PC-3 (cell line): Measurements from ENCODE around the gene POLA1. TPM values are rescaled to one million over a fixed set of nuclear protein-coding genes. Genes with fewer than 3 reads are reported as not detected.

Experiments
- ATAC-seq: fragments of 200-7000 bp; cut with Tn5 transposase; 2 replicates; pipeline ENCODE4 v1.9.1; 2020; ENCODE audit warnings: mild to moderate bottlenecking, moderate library complexity
- BruUV-seq: library from RNA; stranded (reverse); fragments of 400-500 nt; replicated peaks from 2 replicates; lab custom pipeline; 2021; lab: Mats Ljungman, UMichigan
- CTCF ChIA-PET: fragments of 300-600 bp; sonication (Branson Sonifier 250); formaldehyde crosslinking; loops from one replicate; lab custom pipeline; 2022; ENCODE audit warnings: antibody characterized with exemption; lab: Charles Lee
- POLR2A ChIA-PET: fragments of 300-600 bp; sonication (Branson Sonifier 250); formaldehyde crosslinking; loops from one replicate; lab custom pipeline; 2022; ENCODE audit warnings: antibody characterized with exemption; ENCODE audit not compliant: unreplicated experiment; lab: Charles Lee
- DNase-seq: peaks from one replicate; pipeline ENCODE4 v3.0.0-alpha.2; 2015
- H2AFZ ChIP-seq: fragments of 300-600 bp; sonication (generic); 2 replicates; pipeline ENCODE4 v1.6.0; 2016; ENCODE audit warnings: antibody characterized with exemption, low read length
- H3F3A ChIP-seq: fragments of 300-600 bp; sonication (generic); one replicate; pipeline ENCODE4 v1.6.0; 2017; ENCODE audit warnings: antibody characterized with exemption, low read length, control low read depth, mild to moderate bottlenecking; ENCODE audit not compliant: unreplicated experiment
- H3K27ac ChIP-seq: fragments of 300-600 bp; sonication (generic); 2 replicates; pipeline ENCODE4 v1.5.1; 2016; ENCODE audit warnings: mild to moderate bottlenecking, low read length
- H3K27me3 ChIP-seq: fragments of 300-600 bp; sonication (generic); 2 replicates; pipeline ENCODE4 v1.6.1; 2016; ENCODE audit warnings: low read length, mixed read lengths
- H3K36me3 ChIP-seq: fragments of 300-600 bp; sonication (generic); 2 replicates; pipeline ENCODE4 v1.6.1; 2016; ENCODE audit warnings: low read depth, mixed run types, low read length, mixed read lengths
- H3K4me1 ChIP-seq: fragments of 300-600 bp; sonication (generic); 2 replicates; pipeline ENCODE4 v1.5.1; 2016; ENCODE audit warnings: low read length; ENCODE audit not compliant: insufficient read depth
- H3K4me2 ChIP-seq: fragments of 300-600 bp; sonication (generic); 2 replicates; pipeline ENCODE4 v1.6.0; 2016; ENCODE audit warnings: low read length
- H3K4me3 ChIP-seq: fragments of 300-600 bp; sonication (generic); 2 replicates; pipeline ENCODE4 v1.5.1; 2016; ENCODE audit warnings: mild to moderate bottlenecking, low read length, mixed read lengths
- H3K79me2 ChIP-seq: fragments of 300-600 bp; sonication (generic); 2 replicates; pipeline ENCODE4 v1.6.1; 2017; ENCODE audit warnings: low read length, mixed read lengths
- H3K9ac ChIP-seq: fragments of 300-600 bp; sonication (generic); 2 replicates; pipeline ENCODE4 v1.6.0; 2016; ENCODE audit warnings: mild to moderate bottlenecking, low read length
- H3K9me2 ChIP-seq: fragments of 300-600 bp; sonication (generic); replicated peaks from 2 replicates; pipeline ENCODE4 v1.6.1; 2016; ENCODE audit warnings: mixed run types, low read length, mixed read lengths
- H3K9me3 ChIP-seq: fragments of 300-600 bp; sonication (generic); 2 replicates; pipeline ENCODE4 v1.6.1; 2016; ENCODE audit warnings: low read length, mixed read lengths
- H4K20me1 ChIP-seq: fragments of 300-600 bp; sonication (generic); 2 replicates; pipeline ENCODE4 v1.6.1; 2016; ENCODE audit warnings: low read length, mixed read lengths
- CTCF ChIP-seq: fragments of 300-600 bp; sonication (generic); conservative IDR thresholded peaks from 2 replicates; pipeline ENCODE4 v1.5.1; 2017; ENCODE audit warnings: antibody characterized with exemption, low read depth, mild to moderate bottlenecking, low read length
- EZH2 ChIP-seq: fragments of 300-600 bp; sonication (generic); IDR thresholded peaks from one replicate; pipeline ENCODE4 v1.6.1; 2017; ENCODE audit warnings: antibody characterized with exemption, mild to moderate bottlenecking, low read length; ENCODE audit not compliant: unreplicated experiment
- EZH2phosphoT487 ChIP-seq: fragments of 300-600 bp; sonication (generic); IDR thresholded peaks from 2 replicates; pipeline ENCODE4 v1.6.1; 2018; ENCODE audit warnings: mild to moderate bottlenecking, antibody characterized with exemption, low read length, borderline replicate concordance
- intact Hi-C: fragments of 100-400 bp; cut with micrococcal nuclease; formaldehyde crosslinking; loops from 2 replicates; pipeline ENCODE4 v1.9.0; 2023
- total RNA-seq: library from RNA; depleted of rRNA; stranded (reverse); fragments of >200 nt; gene quantifications from 2 replicates; pipeline ENCODE4 v1.2.3, GENCODE V29; 2014

POLA1 gene
- total RNA-seq, 1 experiment from 2014 or later = 19.6 TPM

GRCh38 chrX:24661292-24661691, 32.4 kb upstream of the POLA1 start:
- Histone ChIP-seq H3F3A (no peaks in the 10 kb centered on the region), H2AFZ (no peak overlapping the region), H3K4me3 (no peak overlapping the region), H3K79me2 (no peaks in the 10 kb centered on the region), H3K27ac (no peak overlapping the region), H3K36me3 (no peaks in the 10 kb centered on the region), H3K9me3 (no peaks in the 10 kb centered on the region), H3K4me1 (no peaks in the 10 kb centered on the region), H4K20me1 (no peaks in the 10 kb centered on the region), H3K9me2 (no peaks in the 10 kb centered on the region), H3K9ac (no peak overlapping the region), H3K27me3 (peaks cover 9% of the 10 kb centered on the region), H3K4me2 (no peak overlapping the region)
- intact Hi-C loops = no loop called here
- no peak for TF ChIP-seq CTCF
- no peak for TF ChIP-seq EZH2
- TF ChIP-seq EZH2phosphoT487 = no peak
- no peak for ATAC-seq
- DNase-seq = no peak
- CTCF ChIA-PET = no interaction called here
- POLR2A ChIA-PET = no interaction called here
- BruUV-seq = no TSS peak

- H3K79me2 ChIP-seq = no peaks in the 10 kb centered on the region
- H3K27ac ChIP-seq = no peak overlapping the region
- no peak overlapping the region for H2AFZ ChIP-seq
- no peaks in the 10 kb centered on the region for H3F3A ChIP-seq
- H3K9me2 ChIP-seq = no peaks in the 10 kb centered on the region
- TF ChIP-seq EZH2 = no peak
- no peak for TF ChIP-seq EZH2phosphoT487
- TF ChIP-seq CTCF = no peak
- no peak overlapping the region for H3K4me3 ChIP-seq
- no peak overlapping the region for H3K9ac ChIP-seq
- intact Hi-C loops = no loop called here
- H3K9me3 ChIP-seq = no peaks in the 10 kb centered on the region
- POLR2A ChIA-PET = no interaction called here
- H3K4me1 ChIP-seq = no peaks in the 10 kb centered on the region
- peaks cover 9% of the 10 kb centered on the region for H3K27me3 ChIP-seq
- ATAC-seq (no peak), DNase-seq (no peak)
- no peak overlapping the region for H3K4me2 ChIP-seq
- CTCF ChIA-PET = no interaction called here
- H4K20me1 ChIP-seq = no peaks in the 10 kb centered on the region
- no TSS peak for BruUV-seq
- no peaks in the 10 kb centered on the region for H3K36me3 ChIP-seq
Measured at GRCh38 chrX:24662352-24662751, 31.4 kb upstream of the POLA1 start.

- no peak overlapping the region for H3K9ac ChIP-seq
- H3K36me3 ChIP-seq = no peaks in the 10 kb centered on the region
- intact Hi-C loops = no loop called here
- H3K9me2 ChIP-seq = no peaks in the 10 kb centered on the region
- H4K20me1 ChIP-seq = no peaks in the 10 kb centered on the region
- no peak overlapping the region for H2AFZ ChIP-seq
- H3K27ac ChIP-seq = no peak overlapping the region
- no peaks in the 10 kb centered on the region for H3K4me1 ChIP-seq
- DNase-seq (no peak), ATAC-seq (no peak)
- no peaks in the 10 kb centered on the region for H3F3A ChIP-seq
- H3K4me3 ChIP-seq = no peak overlapping the region
- H3K27me3 ChIP-seq = peaks cover 11% of the 10 kb centered on the region
- ChIA-PET POLR2A (no interaction called here), CTCF (no interaction called here)
- no peak overlapping the region for H3K4me2 ChIP-seq
- BruUV-seq = no TSS peak
- H3K79me2 ChIP-seq = no peaks in the 10 kb centered on the region
- no peaks in the 10 kb centered on the region for H3K9me3 ChIP-seq
- no peak for TF ChIP-seq EZH2
Measured at GRCh38 chrX:24668111-24668510, 25.6 kb upstream of the POLA1 start.
